ENCODE measurements around the gene TBC1D2B.

Gene TBC1D2B

GRCh38 chr15:78102211-78102610, 24.7 kb upstream of the TBC1D2B start:
- H3K4me1 ChIP-seq (ENCODE audit: control insufficient read depth in 1 of 2, insufficient read depth in 1 of 2, low read depth in 1 of 2, low read length in 1 of 2): peaks cover 20 to 23% of the 10 kb centered on the region in 2 experiments
- no peaks in the 10 kb centered on the region for H3K36me3 ChIP-seq
- H3K27ac ChIP-seq: no peak overlapping the region
- TF ChIP-seq CTCF (IDR thresholded peaks at IDR 0.05): no peak
- no peak overlapping the region for H3K4me3 ChIP-seq (ENCODE audit: low read depth in 1 of 2, low read length in 1 of 2)
- H3K9me3 ChIP-seq: no peaks in the 10 kb centered on the region
- H3K27me3 ChIP-seq: no peaks in the 10 kb centered on the region

DNA sequence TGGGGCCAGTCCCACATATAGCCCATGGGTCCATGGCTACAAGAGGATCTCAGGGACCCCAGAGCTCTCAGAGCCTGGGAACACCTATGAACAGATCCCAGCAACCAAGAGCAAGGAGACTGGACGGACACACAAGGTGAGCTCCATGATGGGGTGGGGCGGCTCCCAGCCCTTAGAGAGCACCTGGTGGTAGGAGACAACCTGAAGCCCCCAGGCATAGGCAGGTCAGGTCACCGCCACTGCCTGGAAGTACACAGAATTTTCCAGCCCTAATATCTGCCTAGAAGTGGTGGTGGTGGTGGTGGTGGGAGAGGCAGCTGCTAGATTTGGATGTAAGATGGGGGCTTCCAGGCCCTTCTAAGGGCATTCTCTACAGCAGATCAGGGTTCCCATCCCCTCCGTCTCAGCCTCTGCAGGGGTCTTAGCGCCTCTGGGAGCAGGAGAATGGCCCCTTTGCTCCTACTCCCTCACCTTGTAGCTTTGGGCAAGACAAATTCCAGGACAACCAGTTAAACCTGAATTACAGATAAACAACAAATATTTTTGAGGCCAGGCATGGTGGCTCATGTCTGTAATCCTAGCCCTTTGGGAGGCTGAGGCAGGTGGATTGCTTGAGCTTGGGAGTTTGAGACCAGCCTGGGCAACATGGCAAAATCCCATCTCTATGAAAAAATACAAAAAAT, 24.1 kb upstream of the TBC1D2B start:
- no peaks in the 10 kb centered on the region for H3K36me3 ChIP-seq
- H3K9me3 ChIP-seq: no peaks in the 10 kb centered on the region
- H3K27me3 ChIP-seq: no peaks in the 10 kb centered on the region
- no peak for TF ChIP-seq CTCF (IDR thresholded peaks at IDR 0.05)
- no peak overlapping the region for H3K27ac ChIP-seq
- peaks cover 20 to 23% of the 10 kb centered on the region in 2 experiments for H3K4me1 ChIP-seq (ENCODE audit: control insufficient read depth in 1 of 2, insufficient read depth in 1 of 2, low read depth in 1 of 2, low read length in 1 of 2)
- H3K4me3 ChIP-seq (ENCODE audit: low read depth in 1 of 2, low read length in 1 of 2): no peak overlapping the region

GRCh38 chr15:78100886-78101285, 23.4 kb upstream of the TBC1D2B start:
- TF ChIP-seq CTCF (IDR thresholded peaks at IDR 0.05): no peak
- Histone ChIP-seq H3K27ac (no peak overlapping the region), H3K4me1 (ENCODE audit: control insufficient read depth in 1 of 2, insufficient read depth in 1 of 2, low read depth in 1 of 2, low read length in 1 of 2) (peaks cover 20 to 23% of the 10 kb centered on the region in 2 experiments), H3K27me3 (no peaks in the 10 kb centered on the region), H3K36me3 (no peaks in the 10 kb centered on the region), H3K9me3 (no peaks in the 10 kb centered on the region), H3K4me3 (ENCODE audit: low read depth in 1 of 2, low read length in 1 of 2) (no peak overlapping the region)

DNA sequence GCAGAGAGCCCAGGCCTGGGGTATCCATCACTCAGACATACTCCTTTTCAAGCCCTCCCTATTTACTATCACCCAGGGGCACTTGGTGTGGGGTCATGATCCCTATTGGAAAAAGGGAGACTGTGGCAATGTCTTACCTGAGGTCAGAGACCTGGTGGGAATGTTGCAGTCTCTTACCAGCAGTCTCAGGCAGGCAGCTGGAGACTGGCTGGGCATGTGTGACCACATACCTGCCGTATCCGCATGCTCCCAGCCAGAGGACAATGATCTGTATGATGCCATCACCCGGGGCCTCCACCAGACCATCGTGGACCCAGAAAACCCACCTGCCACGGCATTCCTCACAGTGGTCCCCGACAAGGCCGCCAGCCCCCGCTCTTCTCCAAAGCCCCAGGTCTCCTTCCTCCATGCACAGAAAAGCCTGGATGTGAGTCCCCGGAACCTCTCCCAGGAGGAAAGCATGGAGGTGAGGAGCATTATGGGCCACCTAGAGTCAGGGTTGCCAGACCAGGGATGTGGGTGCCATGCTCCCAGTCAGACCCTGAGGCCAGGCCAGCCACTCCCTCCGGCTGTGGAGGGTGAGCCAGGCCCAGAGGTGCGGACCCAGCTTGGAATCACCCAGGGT, 20.7 kb upstream of the TBC1D2B start:
- no peaks in the 10 kb centered on the region for H3K9me3 ChIP-seq
- no peak overlapping the region for H3K27ac ChIP-seq
- no peaks in the 10 kb centered on the region for H3K27me3 ChIP-seq
- no peaks in the 10 kb centered on the region for H3K36me3 ChIP-seq
- no peak overlapping the region for H3K4me3 ChIP-seq (ENCODE audit: low read depth in 1 of 2, low read length in 1 of 2)
- TF ChIP-seq CTCF (IDR thresholded peaks at IDR 0.05): no peak
- H3K4me1 ChIP-seq (ENCODE audit: control insufficient read depth in 1 of 2, insufficient read depth in 1 of 2, low read depth in 1 of 2, low read length in 1 of 2): peaks cover 14 to 15% of the 10 kb centered on the region in 2 experiments

DNA sequence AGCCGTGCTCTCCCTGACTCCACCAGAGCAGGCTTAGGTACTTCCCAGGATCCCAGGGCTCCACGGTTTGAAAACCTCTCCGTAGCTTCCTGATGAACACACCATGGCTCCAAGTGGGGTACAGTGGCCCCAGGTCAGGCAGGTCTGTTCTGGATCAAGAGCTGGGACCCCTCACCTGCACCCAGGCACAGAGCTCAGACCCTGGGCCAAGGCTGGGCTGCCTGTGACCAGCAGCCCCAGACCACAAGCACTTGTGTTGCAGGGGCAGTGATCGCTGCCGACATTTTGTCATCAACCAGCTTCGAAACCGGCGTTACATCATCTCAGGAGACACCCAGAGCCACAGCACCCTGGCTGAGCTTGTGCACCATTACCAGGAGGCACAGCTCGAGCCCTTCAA, 20.2 kb upstream of the TBC1D2B start:
- TF ChIP-seq CTCF (IDR thresholded peaks at IDR 0.05): no peak
- H3K36me3 ChIP-seq: no peaks in the 10 kb centered on the region
- no peak overlapping the region for H3K27ac ChIP-seq
- H3K4me3 ChIP-seq (ENCODE audit: low read depth in 1 of 2, low read length in 1 of 2): no peak overlapping the region
- no peaks in the 10 kb centered on the region for H3K9me3 ChIP-seq
- no peaks in the 10 kb centered on the region for H3K27me3 ChIP-seq
- peaks cover 9% of the 10 kb centered on the region in 2 experiments for H3K4me1 ChIP-seq (ENCODE audit: control insufficient read depth in 1 of 2, insufficient read depth in 1 of 2, low read depth in 1 of 2, low read length in 1 of 2)

All from neutrophil (primary cell).